COR-L47 (cell line): ENCODE results near the gene TYMS.
A peak's percentile ranks its signal among the peaks of the same experiment; 100 is the strongest.

ENCODE experiments used
- DNase-seq: peaks from one replicate; lab custom pipeline; 2025; lab: John Stamatoyannopoulos, UW

The TYMS gene

DNA sequence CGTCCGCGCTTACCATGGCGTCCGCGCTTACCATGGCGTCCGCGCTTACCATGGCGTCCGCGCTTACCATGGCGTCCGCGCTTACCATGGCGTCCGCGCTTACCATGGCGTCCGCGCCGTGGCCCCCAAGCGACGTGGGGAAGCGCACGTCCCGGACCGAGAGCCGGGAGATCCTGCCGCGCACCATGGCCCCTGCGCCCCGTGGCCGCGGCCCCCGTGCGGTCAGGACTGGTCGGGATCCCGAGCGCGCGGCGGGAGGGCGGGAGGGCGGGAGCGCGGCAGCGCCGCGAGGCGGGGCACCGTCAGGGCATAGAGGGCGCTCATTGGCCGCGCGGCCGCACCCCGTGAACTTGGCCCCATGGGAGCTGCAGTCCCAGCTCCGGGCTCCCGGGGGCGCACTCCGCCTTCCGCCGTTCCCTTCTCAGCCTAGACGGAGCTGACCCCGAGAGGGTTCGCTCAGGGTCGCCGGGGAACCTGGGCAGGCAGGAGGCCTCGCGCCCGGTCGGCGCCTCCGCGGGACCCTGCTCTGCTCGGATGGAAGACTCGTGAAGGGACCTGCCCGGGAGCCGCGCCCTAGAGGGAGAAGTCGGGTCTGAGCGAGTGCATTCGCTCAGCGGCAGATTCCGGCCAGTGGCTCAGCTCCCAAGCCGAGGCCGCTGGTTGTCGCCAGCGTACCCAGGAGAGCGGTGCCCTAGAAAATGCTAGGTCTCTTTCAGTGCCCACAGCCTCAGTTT, 55.1 kb downstream of the TYMS start, which contains the start of gene ENOSF1:
Gene ENOSF1 (minus strand): TSS at position 230 of the 734 bp plus-strand sequence. CDS start 43 bp downstream, at position 187.
- peak; percentile 67 for DNase-seq

DNA sequence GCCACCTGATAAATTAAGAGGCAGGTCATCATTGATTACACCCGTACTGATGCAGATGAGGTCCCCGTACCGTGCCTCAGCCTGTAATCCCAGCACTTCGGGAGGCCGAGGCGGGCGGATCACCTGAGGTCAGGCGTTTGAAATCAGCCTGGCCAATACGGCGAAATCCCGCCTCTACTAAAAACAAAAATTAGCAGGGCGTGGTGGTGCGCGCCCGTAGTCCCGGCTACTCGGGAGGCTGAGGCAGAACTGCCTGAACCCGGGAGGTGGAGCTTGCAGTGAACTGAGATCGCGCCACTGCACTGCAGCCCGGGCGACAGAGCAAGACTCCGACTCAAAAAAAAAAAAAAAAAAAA, 55.7 kb downstream of the TYMS start:
- no peak for DNase-seq

GRCh38 chr18:715626-716025, 58.2 kb downstream of the TYMS start:
- no peak for DNase-seq

- no peak for DNase-seq
Measured at GRCh38 chr18:717003-717402, 59.5 kb downstream of the TYMS start.
